GM23338 (cell line): ENCODE measurements around the gene AFF2. TPM values are rescaled to one million over a fixed set of nuclear protein-coding genes. Genes with fewer than 3 reads are reported as not detected.

ENCODE experiments used
- ATAC-seq: fragments of 200-7000 bp; cut with Tn5 transposase; 3 replicates; pipeline ENCODE4 v1.9.1; 2020
- DNase-seq: peaks from one replicate; pipeline ENCODE4 v3.0.0-alpha.2; 2015; ENCODE audit warnings: low spot score
- H2AFZ ChIP-seq: fragments of 200-600 bp; sonication (generic); 2 replicates; pipeline ENCODE4 v1.8.0; 2016; ENCODE audit warnings: antibody characterized with exemption, mild to moderate bottlenecking, moderate library complexity
- H3F3A ChIP-seq: fragments of 200-600 bp; sonication (generic); replicated peaks from 2 replicates; pipeline ENCODE4 v1.8.0; 2017; ENCODE audit warnings: antibody characterized with exemption, mixed run types, low read depth
- H3K27ac ChIP-seq: fragments of 200-600 bp; sonication (generic); 2 replicates; pipeline ENCODE4 v1.6.1; 2016; ENCODE audit warnings: low read depth
- H3K27me3 ChIP-seq: fragments of 200-600 bp; sonication (generic); 2 replicates; pipeline ENCODE4 v1.8.0; 2016; ENCODE audit warnings: mild to moderate bottlenecking, mixed run types, moderate library complexity; ENCODE audit not compliant: insufficient read depth
- H3K36me3 ChIP-seq: fragments of 200-600 bp; sonication (generic); 2 replicates; pipeline ENCODE4 v1.8.0; 2016; ENCODE audit warnings: mild to moderate bottlenecking; ENCODE audit not compliant: insufficient read depth
- H3K4me1 ChIP-seq: fragments of 200-600 bp; sonication (generic); 2 replicates; pipeline ENCODE4 v1.8.0; 2016; ENCODE audit warnings: mild to moderate bottlenecking, moderate library complexity; ENCODE audit not compliant: insufficient read depth
- H3K4me2 ChIP-seq: fragments of 200-600 bp; sonication (generic); 2 replicates; pipeline ENCODE4 v1.7.1; 2017; ENCODE audit warnings: mixed run types
- H3K4me3 ChIP-seq: fragments of 200-600 bp; sonication (generic); 2 replicates; pipeline ENCODE4 v1.6.1; 2016; ENCODE audit warnings: mixed run types
- H3K79me2 ChIP-seq: fragments of 200-600 bp; sonication (generic); replicated peaks from 2 replicates; pipeline ENCODE4 v1.8.0; 2017; ENCODE audit warnings: mild to moderate bottlenecking; ENCODE audit not compliant: insufficient read depth
- H3K9me2 ChIP-seq: fragments of 200-600 bp; sonication (generic); 2 replicates; pipeline ENCODE4 v1.8.0; 2017; ENCODE audit not compliant: insufficient read depth
- H4K20me1 ChIP-seq: fragments of 200-600 bp; sonication (generic); replicated peaks from 2 replicates; pipeline ENCODE4 v1.8.0; 2017; ENCODE audit warnings: mild to moderate bottlenecking; ENCODE audit not compliant: insufficient read depth
- H3K27ac Mint-ChIP-seq: 2 replicates; pipeline ENCODE4 v1.8.0; 2020; ENCODE audit warnings: inconsistent platforms, mild to moderate bottlenecking, moderate library complexity, mixed read lengths
- H3K27me3 Mint-ChIP-seq: 3 replicates; pipeline ENCODE4 v1.8.0; 2022; ENCODE audit warnings: low read depth, mild to moderate bottlenecking, moderate library complexity, mixed read lengths, inconsistent platforms; ENCODE audit not compliant: insufficient read depth, poor library complexity
- H3K36me3 Mint-ChIP-seq: 3 replicates; pipeline ENCODE4 v1.8.0; 2021; ENCODE audit warnings: low read depth, mild to moderate bottlenecking, inconsistent platforms, moderate library complexity, mixed read lengths
- H3K4me1 Mint-ChIP-seq: 3 replicates; pipeline ENCODE4 v1.8.0; 2020; ENCODE audit warnings: mild to moderate bottlenecking, inconsistent platforms, mixed read lengths
- H3K4me3 Mint-ChIP-seq: 3 replicates; pipeline ENCODE4 v1.8.0; 2021; ENCODE audit warnings: moderate library complexity, mild to moderate bottlenecking, inconsistent platforms, mixed read lengths
- H3K9me3 Mint-ChIP-seq: 3 replicates; pipeline ENCODE4 v1.8.0; 2020; ENCODE audit warnings: moderate library complexity, mild to moderate bottlenecking, inconsistent platforms, mixed read lengths
- CREB1 ChIP-seq: fragments of 250-450 bp; sonication (Bioruptor Pico); IDR thresholded peaks from 2 replicates; pipeline ENCODE4 v1.5.0; 2020; ENCODE audit warnings: low read depth, mild to moderate bottlenecking, moderate library complexity
- CTCF ChIP-seq, 2 experiments: fragments of 200-600 bp in 1 of 2; sonication (generic) in 1 of 2; conservative IDR thresholded peaks; 2 replicates each; pipeline versions ENCODE4 v1.5.1 to v1.6.1; 2016 to 2017; ENCODE audit warnings: antibody characterized with exemption in 2 of 2, low read depth in 2 of 2, mild to moderate bottlenecking in 2 of 2, moderate library complexity in 1 of 2
- ETS1 ChIP-seq: IDR thresholded peaks from 2 replicates; pipeline ENCODE4 v1.6.1; 2016; ENCODE audit warnings: antibody characterized with exemption
- EZH2 ChIP-seq: fragments of 200-600 bp; sonication (generic); IDR thresholded peaks from one replicate; pipeline ENCODE4 v1.8.0; 2017; ENCODE audit warnings: antibody characterized with exemption, mild to moderate bottlenecking, low read depth; ENCODE audit not compliant: unreplicated experiment
- EZH2phosphoT487 ChIP-seq: fragments of 200-600 bp; sonication (generic); IDR thresholded peaks from one replicate; pipeline ENCODE4 v1.8.1; 2018; ENCODE audit warnings: antibody characterized with exemption; ENCODE audit not compliant: unreplicated experiment
- JUNB ChIP-seq: IDR thresholded peaks from one replicate; pipeline ENCODE4 v1.6.1; 2016; ENCODE audit warnings: antibody characterized with exemption; ENCODE audit not compliant: unreplicated experiment
- NANOG ChIP-seq: IDR thresholded peaks from 2 replicates; pipeline ENCODE4 v1.6.1; 2016; ENCODE audit warnings: antibody characterized with exemption, borderline replicate concordance
- POLR2AphosphoS5 ChIP-seq: IDR thresholded peaks from 2 replicates; pipeline ENCODE4 v1.6.1; 2016; ENCODE audit warnings: antibody characterized with exemption, low read depth
- REST ChIP-seq: IDR thresholded peaks from one replicate; pipeline ENCODE4 v1.6.1; 2018; ENCODE audit warnings: antibody characterized with exemption; ENCODE audit not compliant: unreplicated experiment
- STAT1 ChIP-seq: IDR thresholded peaks from one replicate; pipeline ENCODE4 v1.6.1; 2016; ENCODE audit warnings: antibody characterized with exemption; ENCODE audit not compliant: unreplicated experiment
- ZNF114 ChIP-seq: fragments of 250-450 bp; sonication (Bioruptor Pico); IDR thresholded peaks from 2 replicates; pipeline ENCODE4 v1.5.0; 2020; ENCODE audit warnings: mild to moderate bottlenecking, moderate library complexity
- ZNF331 ChIP-seq: fragments of 250-450 bp; sonication (Bioruptor Pico); IDR thresholded peaks from 2 replicates; pipeline ENCODE4 v1.5.0; 2020; ENCODE audit warnings: low read depth, mild to moderate bottlenecking, moderate library complexity
- ZNF462 ChIP-seq: fragments of 250-450 bp; sonication (Bioruptor Pico); IDR thresholded peaks from 2 replicates; pipeline ENCODE4 v1.5.0; 2020; ENCODE audit warnings: mild to moderate bottlenecking, moderate library complexity
- polyA plus RNA-seq: library from polyadenylated mRNA; unstranded; fragments of >200 nt; fragmentation: Nextera tagmentation; extraction: Ambion mirVana; gene quantifications from 2 replicates; pipeline ENCODE4 v1.2.1, GENCODE V29; 2016
- total RNA-seq: library from RNA; depleted of rRNA; stranded (reverse); fragments of >200 nt; shearing (Covaris generic); gene quantifications from 2 replicates; pipeline ENCODE4 v1.2.3, GENCODE V29; 2014

AFF2 gene
- total and polyA plus RNA-seq, 2 experiments from 2014 or later, result 1.6 to 5.8 TPM

GRCh38 chrX:148723551-148723950, 223.1 kb downstream of the AFF2 start:
- Mint-ChIP-seq H3K4me3 (no peak overlapping the region), H3K27me3 (no peaks in the 10 kb centered on the region), H3K27ac (no peak overlapping the region), H3K9me3 (no peaks in the 10 kb centered on the region), H3K36me3 (no peaks in the 10 kb centered on the region), H3K4me1 (no peaks in the 10 kb centered on the region)
- no peaks in the 10 kb centered on the region for H3K9me2 ChIP-seq
- no peak for DNase-seq
- no peak overlapping the region for H3K4me3 ChIP-seq
- H3K4me1 ChIP-seq, result no peaks in the 10 kb centered on the region
- H3K27me3 ChIP-seq, result no peaks in the 10 kb centered on the region
- no peaks in the 10 kb centered on the region for H3K36me3 ChIP-seq
- H3K4me2 ChIP-seq, result no peak overlapping the region
- no peak for ATAC-seq
- TF ChIP-seq ZNF331 (CRISPR knock-in tag) (no peak), NANOG (no peak), CTCF (conservative IDR thresholded peaks at IDR 0.05; ENCODE audit: low read depth in 2 of 2) (no peak), ZNF462 (CRISPR knock-in tag) (no peak), ZNF114 (CRISPR knock-in tag) (no peak), JUNB (no peak), STAT1 (no peak), EZH2phosphoT487 (no peak), CREB1 (CRISPR knock-in tag) (no peak), POLR2AphosphoS5 (no peak), ETS1 (no peak), EZH2 (no peak), REST (no peak)
- no peaks in the 10 kb centered on the region for H3F3A ChIP-seq
- H3K27ac ChIP-seq, result no peak overlapping the region
- H4K20me1 ChIP-seq, result no peaks in the 10 kb centered on the region
- H2AFZ ChIP-seq, result no peak overlapping the region
- no peaks in the 10 kb centered on the region for H3K79me2 ChIP-seq
